Effector CD8-positive, alpha-beta T cell (primary cell): ENCODE data around the gene TMEM178A.
"Not testable (repeated sequence)": the region's sequence is repeated elsewhere in the genome, so short reads cannot be mapped to it uniquely, and the experiment has no call there.

Experiments
- DNase-seq: peaks from one replicate; lab custom pipeline; 2025; lab: John Stamatoyannopoulos, UW

The TMEM178A gene

DNA sequence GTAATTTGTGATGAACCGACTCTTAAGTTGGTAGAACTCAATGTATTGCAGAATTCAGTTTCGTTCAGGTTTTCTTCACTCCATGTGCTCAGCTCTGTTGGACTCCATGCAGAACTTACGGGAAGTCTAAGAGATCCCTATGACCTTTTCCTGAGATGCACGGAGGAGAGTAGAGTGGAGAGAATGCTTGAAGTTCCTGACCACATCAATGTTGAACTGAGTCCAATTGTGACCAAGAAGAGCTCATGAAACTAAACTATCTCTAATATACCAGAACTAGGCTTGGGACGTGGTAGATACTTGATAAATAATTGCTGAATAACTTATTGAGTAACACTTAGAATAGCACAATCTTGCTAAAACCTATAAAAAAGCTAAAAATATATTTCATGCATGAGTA is 47.2 kb downstream of the TMEM178A start:
- no peak for DNase-seq

DNA sequence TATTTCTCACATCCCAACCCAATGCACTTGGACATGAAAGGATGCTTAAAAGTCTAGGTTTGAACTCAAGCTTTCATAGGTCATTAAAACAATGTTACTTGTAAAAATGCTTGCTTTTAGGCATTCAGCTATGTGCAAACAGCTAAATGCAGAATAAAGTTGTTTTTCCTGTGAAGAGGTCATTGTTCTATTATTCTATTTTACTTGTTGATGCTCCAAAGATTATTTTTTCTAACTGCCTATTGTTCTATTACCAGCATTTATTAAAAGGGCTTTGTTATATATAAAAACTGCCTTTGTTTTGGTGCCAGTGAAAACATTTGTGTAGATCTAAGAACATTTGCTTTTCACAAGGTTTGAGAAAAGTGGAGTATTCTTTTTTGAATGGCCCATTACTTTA is 49.4 kb downstream of the TMEM178A start:
- no peak for DNase-seq

DNA sequence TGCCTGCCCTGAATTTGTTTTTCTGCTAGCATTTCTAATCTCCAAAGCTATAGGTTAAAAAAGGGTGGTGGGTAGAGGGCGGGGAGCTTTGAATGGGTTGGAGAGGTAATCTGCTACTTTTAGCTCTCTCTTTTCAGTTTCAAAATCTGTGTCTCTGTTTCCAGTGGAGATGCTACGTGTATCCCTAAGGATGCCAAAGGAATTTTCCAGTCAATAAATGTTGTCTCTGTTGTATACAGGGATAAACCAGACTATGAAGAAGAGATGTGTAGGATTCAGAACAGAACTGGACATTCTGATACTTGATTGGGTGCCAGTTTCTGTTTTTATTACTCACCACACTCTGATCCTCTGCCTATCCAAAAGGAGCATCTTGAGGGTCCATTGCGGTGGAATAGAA is 50.1 kb downstream of the TMEM178A start:
- DNase-seq = no peak

DNA sequence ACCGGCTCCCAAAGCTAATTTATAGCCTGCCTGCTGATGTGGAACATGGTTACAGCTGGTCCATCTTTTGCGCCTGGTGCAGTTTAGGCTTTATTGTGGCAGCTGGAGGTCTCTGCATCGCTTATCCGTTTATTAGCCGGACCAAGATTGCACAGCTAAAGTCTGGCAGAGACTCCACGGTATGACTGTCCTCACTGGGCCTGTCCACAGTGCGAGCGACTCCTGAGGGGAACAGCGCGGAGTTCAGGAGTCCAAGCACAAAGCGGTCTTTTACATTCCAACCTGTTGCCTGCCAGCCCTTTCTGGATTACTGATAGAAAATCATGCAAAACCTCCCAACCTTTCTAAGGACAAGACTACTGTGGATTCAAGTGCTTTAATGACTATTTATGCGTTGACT is 51.4 kb downstream of the TMEM178A start:
- no peak for DNase-seq

DNA sequence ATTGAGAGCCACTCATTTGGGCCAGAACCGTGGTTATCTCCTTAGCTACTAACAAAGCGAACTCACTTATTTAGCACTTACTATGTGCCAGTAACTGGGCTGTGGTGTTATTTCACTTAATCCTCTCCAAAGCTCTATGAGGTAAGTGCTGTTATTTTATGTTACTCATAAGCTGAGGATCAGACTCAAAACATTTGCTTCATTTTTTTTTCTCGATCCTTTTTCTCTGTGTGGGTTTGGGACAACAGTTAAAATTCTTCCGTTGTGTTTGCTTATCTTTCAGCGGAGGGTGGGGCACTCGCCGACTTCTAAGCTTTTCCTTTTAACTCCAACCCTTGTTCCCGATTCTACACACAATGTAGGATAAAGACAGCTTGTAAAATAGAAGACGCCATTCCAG is 52.8 kb downstream of the TMEM178A start:
- no peak for DNase-seq

DNA sequence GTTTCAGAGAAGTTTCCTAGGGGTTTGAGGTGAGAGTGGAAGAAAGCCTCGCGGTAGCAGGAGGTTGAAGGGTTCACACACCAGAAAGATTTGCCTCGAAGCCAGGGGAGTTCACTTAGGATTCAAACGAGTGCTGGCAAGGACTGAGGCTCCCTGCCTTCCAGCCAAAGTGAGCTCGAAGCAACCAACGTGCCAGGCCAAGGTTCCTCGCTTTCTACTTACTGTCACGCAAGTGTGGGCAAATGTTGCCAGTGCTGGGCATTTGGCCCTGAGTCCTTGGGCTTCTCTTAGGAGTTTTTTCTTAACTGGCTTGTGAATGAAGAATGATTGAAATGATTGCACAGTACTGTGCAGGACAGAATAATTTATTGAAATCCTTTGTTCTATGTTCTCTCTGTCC is 53.6 kb downstream of the TMEM178A start:
- no peak for DNase-seq

DNA sequence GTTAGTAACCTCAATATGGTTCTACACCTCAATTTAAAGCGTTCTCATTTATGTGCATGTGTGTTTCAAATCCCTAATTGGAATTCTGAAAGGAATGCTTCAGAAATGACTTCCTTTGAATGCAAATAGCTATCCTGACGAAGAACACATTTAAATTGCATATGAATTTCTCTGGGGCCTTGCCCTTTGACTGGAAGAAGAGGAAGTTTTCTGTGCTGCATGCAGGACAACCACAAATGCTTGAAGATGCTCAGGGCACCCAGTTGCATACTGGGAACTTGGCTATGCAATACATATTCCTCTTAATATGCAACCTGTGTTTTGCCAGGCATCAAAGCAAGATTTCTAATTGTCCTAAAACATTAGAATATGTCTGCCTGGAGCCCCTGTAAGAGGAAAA is 55.3 kb downstream of the TMEM178A start:
- DNase-seq = no peak

DNA sequence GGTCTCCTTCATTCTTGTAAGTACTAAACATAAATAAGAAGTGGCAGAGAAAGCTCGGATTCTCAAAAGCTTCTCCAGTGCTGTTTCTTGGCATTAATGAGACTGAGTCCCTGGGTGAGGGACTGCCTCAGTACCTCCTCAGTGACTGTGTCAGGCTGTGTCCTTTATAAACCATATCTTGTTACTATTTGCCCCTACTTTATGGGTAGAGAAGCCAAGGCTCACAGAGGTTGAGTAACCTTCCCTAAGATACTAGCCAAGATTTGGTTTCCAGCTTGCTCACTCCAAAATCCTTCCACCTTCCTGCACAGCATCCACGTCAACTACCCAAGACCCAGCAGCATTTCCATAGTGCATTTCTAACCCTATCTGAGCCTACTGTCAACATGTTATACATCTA is 57.8 kb downstream of the TMEM178A start:
- no peak for DNase-seq

DNA sequence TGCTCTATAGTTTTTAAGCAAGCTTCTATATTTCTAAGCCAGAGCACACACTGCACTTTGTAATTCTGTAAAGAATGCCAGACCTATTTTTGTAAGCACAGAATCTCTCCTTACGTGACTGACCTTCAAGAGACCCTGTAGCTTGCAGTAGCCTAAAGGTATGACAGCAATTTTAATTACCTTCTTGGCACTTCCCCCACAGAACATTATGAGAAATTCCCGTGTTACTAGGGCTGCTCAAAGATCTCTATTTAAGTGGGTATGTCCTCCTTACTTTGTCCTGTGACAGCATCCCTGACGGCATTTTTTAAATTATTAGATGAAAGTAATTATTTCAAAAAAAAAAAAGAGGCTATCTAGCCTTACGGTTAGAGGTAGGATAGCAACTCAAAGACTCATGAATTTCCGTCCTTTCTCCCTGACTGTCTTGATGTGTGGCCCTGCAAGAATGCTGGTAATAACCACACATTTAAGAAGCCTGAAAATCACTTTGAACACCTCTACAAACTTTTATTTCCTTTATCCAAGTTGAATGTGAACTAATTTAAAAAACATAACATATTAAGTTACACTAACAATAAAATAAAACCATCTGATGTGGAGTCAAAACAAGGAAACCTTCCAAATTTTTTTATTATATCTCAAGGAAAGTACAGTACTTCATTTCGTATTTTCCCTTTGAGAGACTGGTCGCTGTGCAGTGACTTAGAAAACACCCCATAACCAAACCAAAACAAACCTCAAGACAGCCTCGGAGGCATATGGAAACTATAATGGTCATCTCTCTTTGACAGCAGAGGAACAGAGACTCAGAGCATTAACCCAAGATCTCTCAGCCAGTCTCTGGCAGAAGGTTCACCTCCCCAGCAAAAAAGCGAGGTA is 58.5 kb downstream of the TMEM178A start:
- DNase-seq = no peak

DNA sequence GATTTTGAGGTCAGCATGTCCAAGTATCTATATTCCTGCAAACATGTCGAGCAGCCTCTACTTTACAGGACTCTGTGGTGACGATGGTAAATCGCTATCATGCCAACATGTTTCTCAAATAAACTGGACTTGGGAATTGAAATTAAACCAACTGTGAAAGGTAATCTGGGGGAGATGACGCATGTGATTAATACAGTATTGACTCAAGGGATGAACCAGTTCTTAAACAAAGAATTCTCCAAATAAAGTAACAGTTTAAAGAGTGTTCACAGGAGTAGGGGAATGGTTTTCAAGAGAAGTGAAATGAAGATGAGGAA is 59.1 kb downstream of the TMEM178A start:
- no peak for DNase-seq

DNA sequence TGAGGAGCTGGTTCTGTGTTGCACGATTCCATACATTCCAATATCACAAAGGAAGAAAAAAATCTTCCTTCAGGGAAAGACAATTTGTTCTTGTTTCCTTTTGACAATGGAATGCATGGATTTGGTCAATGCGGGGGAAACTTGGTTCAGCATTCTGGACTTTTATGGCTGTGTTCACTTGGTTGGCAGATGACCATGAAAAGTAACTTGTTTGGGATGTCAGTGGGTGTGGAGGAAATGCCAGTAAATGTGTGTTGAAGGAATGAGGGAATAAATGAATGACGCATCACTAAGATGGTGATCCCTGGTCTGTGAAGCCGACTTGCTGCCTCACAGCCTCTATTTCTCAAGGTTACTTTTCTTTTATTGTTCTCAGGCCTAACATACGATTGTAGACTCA is 59.7 kb downstream of the TMEM178A start:
- DNase-seq = no peak

DNA sequence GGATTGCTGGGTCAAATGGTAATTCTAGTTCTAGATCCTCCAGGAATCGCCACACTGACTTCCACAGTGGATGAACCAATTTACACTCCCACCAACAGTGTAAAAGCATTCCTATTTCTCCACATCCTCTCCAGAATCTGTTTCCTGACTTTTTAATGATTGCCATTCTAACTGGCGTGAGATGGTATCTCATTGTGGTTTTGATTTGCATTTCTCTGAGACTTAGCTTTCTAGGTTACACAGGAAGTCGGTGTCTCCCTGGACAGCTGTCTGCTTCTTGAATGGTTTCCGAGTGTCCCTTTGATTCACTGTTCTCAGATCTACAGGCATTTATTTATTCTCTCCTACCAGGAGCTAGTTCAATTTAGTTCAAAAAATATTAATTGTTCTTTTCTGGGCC is 62.4 kb downstream of the TMEM178A start:
- DNase-seq = not testable (repeated sequence)

DNA sequence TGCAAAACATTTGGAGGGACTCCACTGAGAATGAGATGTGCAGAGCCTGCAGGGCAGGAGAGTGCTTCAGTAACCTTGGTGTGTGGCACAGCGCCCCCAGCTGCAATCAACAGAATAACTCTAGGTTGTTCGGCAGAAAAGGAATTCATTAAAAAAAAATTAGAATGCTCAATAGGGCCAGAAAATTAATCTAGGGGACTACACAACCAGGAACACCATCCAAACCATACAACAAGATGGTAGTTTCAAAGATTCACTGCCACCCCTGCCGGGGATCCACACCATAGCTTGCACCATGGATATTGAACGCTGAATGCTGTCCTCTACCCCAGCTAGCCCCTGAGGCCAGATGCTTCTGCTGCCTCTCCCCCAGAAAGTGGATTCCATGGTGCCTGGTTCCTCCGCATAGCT is 63.2 kb downstream of the TMEM178A start:
- no peak for DNase-seq

DNA sequence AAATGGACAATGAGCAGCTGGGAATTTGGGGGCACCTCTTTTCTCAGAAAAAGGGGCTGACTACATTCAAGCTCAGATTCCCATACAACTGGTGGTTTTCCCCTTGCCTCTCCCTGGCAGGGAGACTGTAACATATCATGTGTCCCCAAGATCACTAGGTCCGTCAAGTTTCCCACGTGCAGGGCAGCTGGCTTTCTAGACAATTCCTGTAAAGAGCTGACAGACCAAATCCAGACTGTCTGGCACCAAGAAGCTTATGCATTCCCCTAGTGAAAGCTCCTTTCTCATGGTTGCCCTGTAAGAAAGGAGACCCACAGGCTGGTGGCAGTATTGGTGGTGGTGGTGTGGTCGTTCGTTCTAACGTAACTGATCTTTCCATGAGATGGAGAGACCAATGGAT is 64.6 kb downstream of the TMEM178A start:
- DNase-seq = no peak

DNA sequence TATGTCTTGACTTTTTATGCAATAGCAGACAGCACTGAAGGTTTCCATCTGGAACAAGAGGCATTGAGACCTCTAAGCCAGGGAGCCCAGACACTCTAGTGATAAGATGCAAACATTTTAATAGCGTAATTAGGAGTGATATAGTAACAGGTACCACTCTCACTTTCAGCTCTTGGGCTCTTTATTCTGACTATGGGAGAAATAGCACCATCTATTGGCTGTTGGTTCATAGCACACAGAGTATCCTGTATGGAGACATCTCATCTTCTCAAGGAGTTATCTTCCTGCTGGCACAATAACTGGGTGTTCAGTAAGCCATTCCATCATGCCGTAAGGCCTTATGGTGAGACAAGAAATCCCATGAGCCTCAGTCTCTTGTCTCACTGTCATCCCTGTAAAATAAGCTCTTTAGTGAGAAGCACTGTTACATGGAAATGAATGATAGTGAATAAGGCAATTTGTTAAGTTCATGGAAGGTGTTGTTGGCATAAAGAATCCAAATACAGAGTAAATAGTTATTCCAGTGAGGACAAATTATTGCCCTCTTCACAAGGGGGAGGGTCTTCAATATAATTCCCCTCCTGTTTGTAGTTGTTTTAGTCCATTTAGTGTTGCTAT is 65.1 kb downstream of the TMEM178A start:
- DNase-seq = no peak

DNA sequence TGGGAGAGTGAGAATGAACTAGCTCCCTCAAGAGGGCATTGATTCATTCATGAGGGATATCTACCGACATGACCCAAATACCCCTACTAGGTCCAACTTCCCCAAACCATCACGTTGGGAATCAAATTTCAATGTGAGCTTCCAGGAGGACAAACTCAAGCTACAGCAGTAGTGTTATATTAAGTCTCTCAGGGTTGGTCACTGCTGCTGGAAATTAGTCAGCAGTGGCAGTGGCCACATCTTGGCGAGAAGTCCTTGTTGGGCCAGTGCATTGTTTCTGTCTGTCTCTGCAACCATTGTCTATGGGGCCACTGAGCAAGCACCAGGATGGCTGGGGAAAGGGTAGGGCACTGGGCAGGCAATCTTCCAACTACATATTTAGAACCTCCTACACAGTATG is 65.8 kb downstream of the TMEM178A start:
- no peak for DNase-seq

DNA sequence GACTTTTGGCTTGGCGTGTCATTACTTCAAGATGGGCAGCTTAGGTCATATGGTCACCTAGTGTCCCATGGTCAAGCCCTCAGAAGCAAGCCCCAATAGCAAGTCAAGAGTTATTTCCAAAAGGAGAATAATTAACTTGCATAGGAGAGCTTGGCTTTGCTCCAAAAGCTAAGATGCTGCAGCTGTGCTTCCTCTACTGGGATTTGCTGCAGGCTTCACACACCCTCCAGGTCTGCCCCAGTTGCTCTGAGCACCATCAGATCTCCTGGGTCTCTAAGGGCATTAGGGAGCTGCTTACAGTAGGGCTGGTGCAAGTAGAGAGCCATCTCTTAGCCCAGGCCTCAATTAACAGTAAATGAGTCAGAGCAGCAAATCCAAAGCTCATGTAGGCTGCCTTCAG is 66.8 kb downstream of the TMEM178A start:
- DNase-seq = no peak

DNA sequence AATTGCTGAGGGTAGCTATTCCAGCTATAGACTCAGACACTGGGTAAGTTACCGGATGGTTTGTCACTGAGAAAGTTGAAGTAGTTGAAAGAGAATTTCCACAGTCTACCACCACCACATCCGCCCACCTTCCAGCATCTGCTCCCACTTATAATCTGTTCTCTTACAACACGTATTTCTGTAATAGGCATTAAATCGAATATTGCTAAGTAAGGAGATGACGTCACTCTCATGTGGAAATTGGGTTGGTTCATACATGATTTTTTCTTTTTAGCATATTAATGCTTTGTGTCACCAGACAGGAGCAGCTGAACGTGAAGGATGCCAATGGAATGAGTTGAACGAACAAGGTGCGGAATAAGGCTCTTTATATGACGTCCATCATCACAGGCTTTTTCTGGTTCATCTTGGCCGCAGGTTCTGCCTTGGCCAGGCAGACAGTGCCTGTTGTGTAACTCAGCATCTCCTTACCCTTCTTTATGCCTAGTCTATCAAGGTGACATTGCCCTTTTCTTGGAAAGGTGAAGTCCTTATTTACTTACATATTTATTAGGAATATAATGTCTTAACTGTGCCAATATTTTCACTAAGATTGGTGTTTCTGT is 67.5 kb downstream of the TMEM178A start:
- no peak for DNase-seq

DNA sequence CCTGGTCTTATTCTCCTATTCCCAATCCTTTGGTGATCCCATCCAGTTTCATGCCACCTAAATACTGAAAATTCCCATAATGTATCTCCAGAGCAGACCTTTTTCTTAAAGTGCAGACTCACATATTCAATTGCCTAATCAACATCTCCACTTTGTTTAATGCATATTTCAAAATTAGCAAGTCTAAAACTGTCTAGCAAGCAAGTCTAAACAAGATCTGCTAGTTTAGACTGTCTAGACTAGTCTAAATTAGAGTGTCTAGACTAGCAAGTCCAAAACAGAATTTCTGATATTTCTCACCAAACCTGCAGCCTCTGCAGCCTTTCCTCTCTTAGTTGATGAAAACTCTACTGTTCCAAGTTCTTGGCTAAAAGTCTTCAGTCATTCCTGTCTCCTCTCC is 68.7 kb downstream of the TMEM178A start:
- DNase-seq = no peak

DNA sequence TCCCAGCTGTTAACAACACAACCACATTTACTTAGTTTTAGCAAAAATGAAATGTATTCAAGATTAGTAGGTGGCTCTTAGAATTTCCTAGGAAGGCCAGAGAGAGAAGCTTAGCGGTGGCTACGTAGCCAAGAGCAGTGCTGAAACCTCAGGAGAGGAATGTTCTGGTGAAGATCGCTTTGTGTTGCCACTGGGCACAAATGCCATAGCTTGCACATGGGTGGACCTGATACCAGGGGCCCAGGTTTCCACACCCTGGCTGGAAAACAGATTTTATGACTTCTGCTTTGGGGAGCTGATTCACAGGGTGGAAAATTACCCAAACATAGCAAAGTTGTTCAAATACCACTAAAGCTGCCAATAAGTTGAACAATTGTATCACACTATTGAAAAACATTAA is 69.9 kb downstream of the TMEM178A start:
- no peak for DNase-seq

DNA sequence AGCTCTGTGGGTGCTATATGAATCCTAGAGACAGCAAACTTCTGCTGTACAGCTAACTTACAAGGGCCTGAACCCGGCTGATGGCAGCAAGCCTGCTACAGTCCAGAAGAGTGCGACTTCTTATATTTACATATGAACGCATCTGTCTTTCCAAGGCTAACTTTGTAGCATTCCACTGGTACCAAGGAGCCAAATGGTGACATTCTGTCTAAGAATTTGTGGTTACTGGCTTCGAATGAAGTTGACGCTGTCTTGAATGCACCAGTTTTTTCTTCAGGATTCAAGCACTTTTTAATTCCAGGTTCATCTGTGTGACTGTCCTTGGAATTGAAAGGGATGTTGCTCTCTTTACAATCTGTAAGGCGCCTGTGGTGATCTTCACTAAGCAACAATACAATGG is 70.9 kb downstream of the TMEM178A start:
- DNase-seq = no peak

DNA sequence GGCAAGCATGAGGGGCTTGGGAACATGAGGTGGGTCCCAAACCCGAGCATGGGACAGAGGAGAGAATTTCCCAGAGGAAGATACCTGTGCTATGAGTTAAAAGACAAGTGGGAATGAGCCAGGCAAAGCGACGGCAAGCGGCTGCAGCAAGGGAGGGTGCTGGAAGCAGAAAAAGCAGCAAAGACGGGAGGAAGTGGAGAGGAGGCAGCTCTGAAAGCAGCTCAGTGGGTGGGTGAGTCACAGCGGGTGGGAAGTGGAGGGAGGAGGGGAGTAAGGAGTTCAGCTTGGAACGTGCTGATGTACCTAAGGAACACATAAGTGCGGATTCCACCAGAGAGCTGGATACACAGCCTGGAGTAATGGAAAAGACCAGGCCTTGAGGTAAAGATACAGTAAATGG is 71.9 kb downstream of the TMEM178A start:
- no peak for DNase-seq

DNA sequence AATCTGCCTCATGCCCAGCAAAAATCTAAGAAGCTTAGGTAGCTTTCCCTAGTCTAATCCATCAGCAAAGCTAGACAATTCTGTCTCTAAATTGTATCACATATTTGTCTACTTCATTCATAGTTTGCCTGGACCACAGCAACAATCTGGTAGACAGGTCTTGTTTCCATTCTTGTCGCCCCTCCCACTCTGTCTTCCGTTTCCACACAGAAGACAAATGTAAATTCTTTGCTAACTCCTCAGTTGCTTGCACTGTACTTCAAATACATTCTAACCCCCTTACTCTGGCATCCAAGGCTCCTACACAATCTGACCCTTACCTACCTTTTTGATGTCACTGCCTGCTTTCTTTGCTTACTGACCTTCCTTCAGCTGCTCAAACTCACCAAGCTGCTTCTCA is 73.2 kb downstream of the TMEM178A start:
- DNase-seq = no peak

DNA sequence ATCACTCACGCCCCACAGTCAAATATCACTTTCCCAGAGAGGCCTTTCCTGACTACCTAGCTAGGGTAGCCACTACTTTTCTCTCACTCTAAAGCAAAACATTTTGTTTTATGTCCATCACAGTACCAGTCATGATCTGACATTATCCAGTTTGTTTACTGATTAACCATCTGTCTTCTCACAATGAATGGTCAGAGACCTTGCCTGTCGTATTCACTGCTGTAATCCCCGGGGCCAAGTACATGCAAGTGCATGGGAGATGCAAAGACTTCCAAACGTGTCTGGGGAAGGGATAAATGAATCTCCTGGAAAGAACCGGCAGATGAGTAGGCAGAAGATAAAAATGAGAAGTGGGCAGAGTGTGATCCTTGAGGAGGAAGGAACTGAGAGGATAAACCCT is 73.7 kb downstream of the TMEM178A start:
- DNase-seq = no peak
